Stimulated activated naive CD8-positive, alpha-beta T cell treated with anti-CD3 and anti-CD28 coated beads, Interleukin-15, amount 100 ng/mL, for 72 hours (primary cell): ENCODE measurements around the gene FGF6.
"Not testable (repeated sequence)": the region's sequence is repeated elsewhere in the genome, so short reads cannot be mapped to it uniquely, and the experiment has no call there.

Experiments
- ATAC-seq: fragments of 150-1000 bp; cut with Tn5 transposase; 2 replicates; pipeline ENCODE4 v1.10.0; 2021; ENCODE audit warnings: mild to moderate bottlenecking, moderate library complexity
- DNase-seq, 2 donors: peaks; one replicate each; pipeline ENCODE4 v3.0.0; 2021 to 2022
- H3K27ac Mint-ChIP-seq, 2 donors: one replicate each; pipeline ENCODE4 v1.8.0; 2022; ENCODE audit warnings: mild to moderate bottlenecking in 2 of 2, mixed read lengths in 2 of 2, moderate library complexity in 2 of 2
- H3K27me3 Mint-ChIP-seq: one replicate; pipeline ENCODE4 v1.8.0; 2022; ENCODE audit warnings: mixed read lengths
- H3K4me1 Mint-ChIP-seq: one replicate; pipeline ENCODE4 v1.8.0; 2022; ENCODE audit warnings: mild to moderate bottlenecking, mixed read lengths
- H3K4me3 Mint-ChIP-seq, 2 donors: one replicate each; pipeline ENCODE4 v1.8.0; 2022; ENCODE audit warnings: mild to moderate bottlenecking in 2 of 2, mixed read lengths in 2 of 2, moderate library complexity in 1 of 2
- H3K9me3 Mint-ChIP-seq, 2 donors: one replicate each; pipeline ENCODE4 v1.8.0; 2022; ENCODE audit warnings: mixed read lengths in 2 of 2

FGF6 gene

GRCh38 chr12:4445156-4446101 lies at the start of gene FGF6:
Gene FGF6 (minus strand): TSS chr12:4445815. CDS start chr12:4445570, 245 bp downstream.
- H3K4me3 Mint-ChIP-seq, result no peak within 1 kb of the TSS
- no peak within 1 kb of the TSS for H3K27ac Mint-ChIP-seq
- no peaks in the 10 kb centered on the region for H3K9me3 Mint-ChIP-seq
- H3K4me1 Mint-ChIP-seq, result no peaks in the 10 kb centered on the region
- H3K27me3 Mint-ChIP-seq, result peaks cover 28% of the 10 kb centered on the region
- DNase-seq, result no peak
- no peak for ATAC-seq

- ATAC-seq (no peak), DNase-seq (no peak)
- H3K4me1 Mint-ChIP-seq, result peaks cover 20% of the 10 kb centered on the region
- H3K27ac Mint-ChIP-seq, result no peak overlapping the region
- H3K27me3 Mint-ChIP-seq, result no peaks in the 10 kb centered on the region
- H3K9me3 Mint-ChIP-seq, result no peaks in the 10 kb centered on the region
- no peak overlapping the region for H3K4me3 Mint-ChIP-seq
Measured at GRCh38 chr12:4490973-4491372, 45.4 kb upstream of the FGF6 start.

GRCh38 chr12:4489556-4489955 lies 43.9 kb upstream of the FGF6 start:
- no peaks in the 10 kb centered on the region for H3K27me3 Mint-ChIP-seq
- no peak overlapping the region for H3K27ac Mint-ChIP-seq
- ATAC-seq (no peak), DNase-seq (no peak)
- no peaks in the 10 kb centered on the region for H3K9me3 Mint-ChIP-seq
- peaks cover 18% of the 10 kb centered on the region for H3K4me1 Mint-ChIP-seq
- no peak overlapping the region for H3K4me3 Mint-ChIP-seq

GRCh38 chr12:4486980-4487379 lies 41.4 kb upstream of the FGF6 start:
- no peak for DNase-seq
- no peak for ATAC-seq
- Mint-ChIP-seq H3K4me3 (peak overlapping the region; percentile 9 to 15), H3K4me1 (peaks cover 25% of the 10 kb centered on the region), H3K27ac (peak overlapping the region; percentile 34 to 55), H3K27me3 (no peaks in the 10 kb centered on the region), H3K9me3 (no peaks in the 10 kb centered on the region)

GRCh38 chr12:4486049-4486699 lies 40.6 kb upstream of the FGF6 start:
- no peak for DNase-seq
- H3K4me1 Mint-ChIP-seq, result peaks cover 25% of the 10 kb centered on the region
- no peak for ATAC-seq
- H3K27ac Mint-ChIP-seq, result peak overlapping the region in 1 of 2 donors; percentile 47
- H3K4me3 Mint-ChIP-seq, result no peak overlapping the region
- H3K27me3 Mint-ChIP-seq, result no peaks in the 10 kb centered on the region
- H3K9me3 Mint-ChIP-seq, result no peaks in the 10 kb centered on the region

- H3K4me1 Mint-ChIP-seq, result peaks cover 25% of the 10 kb centered on the region
- no peaks in the 10 kb centered on the region for H3K27me3 Mint-ChIP-seq
- DNase-seq (no peak), ATAC-seq (no peak)
- H3K27ac Mint-ChIP-seq, result no peak overlapping the region
- no peak overlapping the region for H3K4me3 Mint-ChIP-seq
- H3K9me3 Mint-ChIP-seq, result peaks cover 7 to 10% of the 10 kb centered on the region in 2 donors
Measured at GRCh38 chr12:4483885-4484823, 38.5 kb upstream of the FGF6 start.

- ATAC-seq (no peak), DNase-seq (no peak)
- no peak overlapping the region for H3K27ac Mint-ChIP-seq
- H3K27me3 Mint-ChIP-seq, result peaks cover 1% of the 10 kb centered on the region
- H3K4me3 Mint-ChIP-seq, result no peak overlapping the region
- peaks cover 13 to 18% of the 10 kb centered on the region in 2 donors for H3K9me3 Mint-ChIP-seq
- H3K4me1 Mint-ChIP-seq, result peaks cover 25% of the 10 kb centered on the region
Measured at GRCh38 chr12:4482936-4483335, 37.3 kb upstream of the FGF6 start.

GRCh38 chr12:4478933-4479332 lies 33.3 kb upstream of the FGF6 start:
- Mint-ChIP-seq H3K9me3 (peaks cover 23 to 24% of the 10 kb centered on the region in 2 donors), H3K4me1 (peaks cover under 1% of the 10 kb centered on the region), H3K27me3 (peaks cover 35% of the 10 kb centered on the region), H3K4me3 (no peak overlapping the region), H3K27ac (no peak overlapping the region)
- no peak for ATAC-seq
- no peak for DNase-seq

- H3K4me3 Mint-ChIP-seq, result no peak overlapping the region
- peaks cover 23 to 24% of the 10 kb centered on the region in 2 donors for H3K9me3 Mint-ChIP-seq
- peaks cover 46% of the 10 kb centered on the region for H3K27me3 Mint-ChIP-seq
- ATAC-seq, result no peak
- DNase-seq, result no peak
- H3K4me1 Mint-ChIP-seq, result peaks cover 6% of the 10 kb centered on the region
- no peak overlapping the region for H3K27ac Mint-ChIP-seq
Measured at GRCh38 chr12:4477129-4477528, 31.5 kb upstream of the FGF6 start.

- DNase-seq (no peak), ATAC-seq (peak; percentile 52)
- Mint-ChIP-seq H3K27ac (no peak overlapping the region), H3K4me3 (no peak overlapping the region), H3K27me3 (peaks cover 37% of the 10 kb centered on the region), H3K4me1 (peaks cover 11% of the 10 kb centered on the region), H3K9me3 (peaks cover 0 to under 1% of the 10 kb centered on the region in 2 donors)
Measured at GRCh38 chr12:4472046-4472445, 26.4 kb upstream of the FGF6 start.

- no peak overlapping the region for H3K4me3 Mint-ChIP-seq
- H3K9me3 Mint-ChIP-seq, result no peaks in the 10 kb centered on the region
- H3K27me3 Mint-ChIP-seq, result peaks cover 31% of the 10 kb centered on the region
- DNase-seq, result no peak
- ATAC-seq, result no peak
- H3K4me1 Mint-ChIP-seq, result peaks cover 11% of the 10 kb centered on the region
- no peak overlapping the region for H3K27ac Mint-ChIP-seq
Measured at GRCh38 chr12:4471256-4471655, 25.6 kb upstream of the FGF6 start.

GRCh38 chr12:4468994-4469393 lies 23.4 kb upstream of the FGF6 start:
- H3K4me1 Mint-ChIP-seq, result peaks cover 11% of the 10 kb centered on the region
- H3K27me3 Mint-ChIP-seq, result peaks cover 12% of the 10 kb centered on the region
- ATAC-seq, result no peak
- H3K4me3 Mint-ChIP-seq, result no peak overlapping the region
- H3K27ac Mint-ChIP-seq, result no peak overlapping the region
- no peaks in the 10 kb centered on the region for H3K9me3 Mint-ChIP-seq
- no peak for DNase-seq

- Mint-ChIP-seq H3K4me1 (no peaks in the 10 kb centered on the region), H3K4me3 (no peak overlapping the region), H3K27ac (no peak overlapping the region), H3K27me3 (no peaks in the 10 kb centered on the region), H3K9me3 (no peaks in the 10 kb centered on the region)
- ATAC-seq (no peak), DNase-seq (no peak)
Measured at GRCh38 chr12:4460761-4461160, 15.1 kb upstream of the FGF6 start.

- H3K9me3 Mint-ChIP-seq, result peaks cover 6 to 11% of the 10 kb centered on the region in 2 donors
- H3K27ac Mint-ChIP-seq, H3K4me3 Mint-ChIP-seq, DNase-seq: not testable (repeated sequence)
- peaks cover 17% of the 10 kb centered on the region for H3K27me3 Mint-ChIP-seq
- ATAC-seq, result peak; percentile 42
- peaks cover 29% of the 10 kb centered on the region for H3K4me1 Mint-ChIP-seq
Measured at GRCh38 chr12:4455849-4456248, 10.2 kb upstream of the FGF6 start.

GRCh38 chr12:4454315-4454860 lies 8.8 kb upstream of the FGF6 start:
- DNase-seq, result no peak
- peak overlapping the region in 1 of 2 donors; percentile 24 for H3K4me3 Mint-ChIP-seq
- H3K4me1 Mint-ChIP-seq, result peaks cover 29% of the 10 kb centered on the region
- ATAC-seq, result peak; percentile 48
- H3K9me3 Mint-ChIP-seq, result peaks cover 6 to 11% of the 10 kb centered on the region in 2 donors
- peaks cover 27% of the 10 kb centered on the region for H3K27me3 Mint-ChIP-seq
- no peak overlapping the region for H3K27ac Mint-ChIP-seq
